Naive thymus-derived CD4-positive, alpha-beta T cell (primary cell): Measurements from ENCODE around the gene CREB5. TPM values are rescaled to one million over a fixed set of nuclear protein-coding genes. Genes with fewer than 3 reads are reported as not detected.
"Not testable (repeated sequence)": the region's sequence is repeated elsewhere in the genome, so short reads cannot be mapped to it uniquely, and the experiment has no call there.

Source experiments
- ATAC-seq: fragments of 150-1000 bp; cut with Tn5 transposase; 2 replicates; pipeline ENCODE4 v1.10.0; 2021; ENCODE audit warnings: mild to moderate bottlenecking, moderate library complexity
- CTCF ChIA-PET: fragments of 350-600 bp; sonication (Branson Sonifier 250); formaldehyde crosslinking; loops from one replicate; lab custom pipeline; 2021; ENCODE audit warnings: antibody characterized with exemption; lab: Charles Lee
- POLR2A ChIA-PET: fragments of 350-600 bp; sonication (Branson Sonifier 250); formaldehyde crosslinking; loops from one replicate; lab custom pipeline; 2021; ENCODE audit warnings: antibody characterized with exemption, inconsistent platforms; lab: Charles Lee
- DNase-seq, 9 donors: peaks; one replicate each; pipeline versions ENCODE4 v3.0.0 to v3.0.0-alpha.2; 2020 to 2022; ENCODE audit warnings: mixed read lengths in 1 of 9
- H3K27ac ChIP-seq: one replicate; pipeline ENCODE4 v1.7.0; 2013; ENCODE audit warnings: mild to moderate bottlenecking, low read depth, low read length, moderate library complexity
- H3K27me3 ChIP-seq, 2 donors: one replicate each; pipeline ENCODE4 v1.7.0; 2013; ENCODE audit warnings: low read length in 2 of 2, mild to moderate bottlenecking in 2 of 2, moderate library complexity in 2 of 2; ENCODE audit not compliant: control insufficient read depth in 2 of 2, insufficient read depth in 2 of 2
- H3K36me3 ChIP-seq, 3 experiments: 1 replicate in 2 of 3; 2 replicates in 1 of 3; pipeline ENCODE4 v1.7.0; 2013; ENCODE audit warnings: low read length in 3 of 3, mild to moderate bottlenecking in 3 of 3, moderate library complexity in 1 of 3; ENCODE audit not compliant: insufficient read depth in 3 of 3, control insufficient read depth in 2 of 3
- H3K4me1 ChIP-seq, 2 donors: one replicate each; pipeline ENCODE4 v1.7.0; 2013; ENCODE audit warnings: low read length in 2 of 2, mild to moderate bottlenecking in 2 of 2, moderate library complexity in 1 of 2; ENCODE audit not compliant: control insufficient read depth in 2 of 2, insufficient read depth in 2 of 2
- H3K4me3 ChIP-seq: 2 replicates; pipeline ENCODE4 v1.7.0; 2013; ENCODE audit warnings: mild to moderate bottlenecking, low read length
- H3K9me3 ChIP-seq, 3 experiments: 1 replicate in 2 of 3; 2 replicates in 1 of 3; pipeline ENCODE4 v1.7.0; 2013; ENCODE audit warnings: low read length in 3 of 3; ENCODE audit not compliant: control insufficient read depth in 2 of 3
- H3K27ac Mint-ChIP-seq, 9 donors: one replicate each; pipeline ENCODE4 v1.8.0; 2020 to 2022; ENCODE audit warnings: mixed read lengths in 9 of 9, mild to moderate bottlenecking in 8 of 9, moderate library complexity in 5 of 9, inconsistent platforms in 2 of 9
- H3K27me3 Mint-ChIP-seq, 5 donors: one replicate each; pipeline ENCODE4 v1.8.0; 2021 to 2022; ENCODE audit warnings: mixed read lengths in 5 of 5, mild to moderate bottlenecking in 1 of 5
- H3K36me3 Mint-ChIP-seq, 5 donors: one replicate each; pipeline ENCODE4 v1.8.0; 2020 to 2022; ENCODE audit warnings: mixed read lengths in 5 of 5, mild to moderate bottlenecking in 3 of 5, inconsistent platforms in 1 of 5
- H3K4me1 Mint-ChIP-seq, 7 donors: one replicate each; pipeline ENCODE4 v1.8.0; 2020 to 2022; ENCODE audit warnings: mixed read lengths in 7 of 7, mild to moderate bottlenecking in 3 of 7, inconsistent platforms in 1 of 7
- H3K4me3 Mint-ChIP-seq, 10 donors: one replicate each; pipeline ENCODE4 v1.8.0; 2020 to 2022; ENCODE audit warnings: mild to moderate bottlenecking in 10 of 10, mixed read lengths in 10 of 10, moderate library complexity in 6 of 10, inconsistent platforms in 2 of 10
- H3K9me3 Mint-ChIP-seq, 11 donors: one replicate each; pipeline ENCODE4 v1.8.0; 2020 to 2022; ENCODE audit warnings: mixed read lengths in 11 of 11, mild to moderate bottlenecking in 4 of 11, inconsistent platforms in 1 of 11, moderate library complexity in 1 of 11
- intact Hi-C, 2 donors: fragments of 100-400 bp; cut with micrococcal nuclease; formaldehyde crosslinking; loops; one replicate each; pipeline ENCODE4 v1.15.1; 2023
- polyA plus RNA-seq, 2 donors: library from polyadenylated mRNA; unstranded; fragments of 300-500 nt; fragmentation: Illumina TruSeq; gene quantifications; one replicate each; pipeline ENCODE4 v1.2.3, GENCODE V29; 2021
- total RNA-seq, 6 experiments: library from RNA in 5 of 6; stranded (reverse) in 5 of 6; gene quantifications; 1 replicate in 5 of 6; 2 replicates in 1 of 6; pipeline ENCODE4 v1.2.3 and lab custom pipeline; 2021 to 2026

Gene CREB5
- total and polyA plus RNA-seq, 7 experiments from 2014 or later, result 0.22 to 18.4 (median 3.6) TPM; not detected in 4

DNA sequence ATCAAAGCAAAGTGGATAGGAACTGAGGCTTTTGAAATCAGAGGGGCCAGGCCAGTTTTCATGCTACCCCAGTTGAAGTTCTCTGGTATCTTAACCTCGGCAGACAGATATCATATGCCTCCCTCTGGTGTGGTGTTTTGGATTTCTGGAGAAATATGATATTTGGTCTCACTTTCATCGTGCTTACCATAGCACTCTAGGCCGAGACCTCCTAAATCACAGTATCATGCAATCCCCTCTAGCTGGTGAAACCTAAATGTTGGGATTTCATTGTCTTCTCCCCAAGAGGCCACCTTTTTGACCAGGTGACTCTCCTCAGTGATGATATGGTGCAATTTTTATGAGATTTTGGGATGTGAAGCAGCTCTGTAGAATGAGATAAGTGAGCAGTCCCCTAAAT is 183.5 kb downstream of the CREB5 start:
- Mint-ChIP-seq H3K27me3 (peaks cover 4 to 9% (median 8%) of the 10 kb centered on the region in 5 donors), H3K27ac (no peak overlapping the region), H3K4me3 (no peak overlapping the region), H3K9me3 (peaks cover 0 to 3% (median 0%) of the 10 kb centered on the region in 11 donors), H3K4me1 (peaks cover 0 to 7% (median 0%) of the 10 kb centered on the region in 7 donors), H3K36me3 (no peaks in the 10 kb centered on the region)
- ChIA-PET CTCF (no interaction called here), POLR2A (interaction anchor here (0.6 kb wide), 1 partner anchor 146 kb away, joined by 3 read pairs; no protein-coding TSS in a partner anchor)
- intact Hi-C loops, result no loop called here
- Histone ChIP-seq H3K27ac (no peak overlapping the region), H3K4me1 (no peaks in the 10 kb centered on the region), H3K9me3 (no peaks in the 10 kb centered on the region), H3K36me3 (no peaks in the 10 kb centered on the region), H3K27me3 (no peaks in the 10 kb centered on the region), H3K4me3 (no peak overlapping the region)
- DNase-seq (no peak), ATAC-seq (no peak)

- H3K4me1 ChIP-seq, result no peaks in the 10 kb centered on the region
- ChIA-PET POLR2A (interaction anchor here (0.6 kb wide), 1 partner anchor 147 kb away, joined by 3 read pairs; no protein-coding TSS in a partner anchor), CTCF (no interaction called here)
- H3K9me3 ChIP-seq, result no peaks in the 10 kb centered on the region
- intact Hi-C loops, result no loop called here
- ATAC-seq (no peak), DNase-seq (no peak)
- H3K36me3 ChIP-seq, result no peaks in the 10 kb centered on the region
- Mint-ChIP-seq H3K27ac (no peak overlapping the region), H3K4me1 (peaks cover 0 to 2% (median 0%) of the 10 kb centered on the region in 7 donors), H3K9me3 (peaks cover 0 to 3% (median 0%) of the 10 kb centered on the region in 11 donors), H3K27me3 (peaks cover 4 to 10% (median 8%) of the 10 kb centered on the region in 5 donors), H3K36me3 (no peaks in the 10 kb centered on the region), H3K4me3 (no peak overlapping the region)
- H3K27me3 ChIP-seq, result no peaks in the 10 kb centered on the region
- H3K27ac ChIP-seq, result no peak overlapping the region
- no peak overlapping the region for H3K4me3 ChIP-seq
These were observed 184.1 kb downstream of the CREB5 start for GRCh38 chr7:28596245-28596935.

DNA sequence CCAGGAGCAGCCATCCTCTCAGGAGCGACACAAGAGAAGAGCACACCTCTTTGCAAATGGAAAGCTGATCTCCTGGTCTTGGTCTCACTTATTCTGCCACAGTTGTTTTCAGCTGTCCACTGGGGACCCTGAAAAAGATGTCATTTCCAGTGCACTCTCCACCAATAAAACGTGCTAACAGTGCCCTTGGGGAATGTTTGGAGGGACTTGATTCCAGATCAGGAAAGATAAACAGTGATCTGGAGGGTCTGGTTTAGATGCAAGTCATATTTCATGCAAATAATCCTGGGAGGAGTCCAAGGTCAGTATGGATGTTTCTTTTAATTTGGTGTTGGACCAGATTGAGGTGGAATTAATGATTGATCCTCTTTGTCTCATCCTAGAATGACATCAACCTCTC is 185.0 kb downstream of the CREB5 start:
- Mint-ChIP-seq H3K4me1 (no peaks in the 10 kb centered on the region), H3K27me3 (peaks cover 4 to 12% (median 8%) of the 10 kb centered on the region in 5 donors), H3K27ac (no peak overlapping the region), H3K9me3 (peaks cover 0 to 3% (median 0%) of the 10 kb centered on the region in 11 donors), H3K36me3 (no peaks in the 10 kb centered on the region), H3K4me3 (no peak overlapping the region)
- H3K27ac ChIP-seq, result no peak overlapping the region
- no peaks in the 10 kb centered on the region for H3K4me1 ChIP-seq
- no peak for DNase-seq
- POLR2A ChIA-PET, result no interaction called here
- CTCF ChIA-PET, result no interaction called here
- H3K9me3 ChIP-seq, result no peaks in the 10 kb centered on the region
- ATAC-seq, result no peak
- no peaks in the 10 kb centered on the region for H3K36me3 ChIP-seq
- intact Hi-C loops, result no loop called here
- no peak overlapping the region for H3K4me3 ChIP-seq
- no peaks in the 10 kb centered on the region for H3K27me3 ChIP-seq

DNA sequence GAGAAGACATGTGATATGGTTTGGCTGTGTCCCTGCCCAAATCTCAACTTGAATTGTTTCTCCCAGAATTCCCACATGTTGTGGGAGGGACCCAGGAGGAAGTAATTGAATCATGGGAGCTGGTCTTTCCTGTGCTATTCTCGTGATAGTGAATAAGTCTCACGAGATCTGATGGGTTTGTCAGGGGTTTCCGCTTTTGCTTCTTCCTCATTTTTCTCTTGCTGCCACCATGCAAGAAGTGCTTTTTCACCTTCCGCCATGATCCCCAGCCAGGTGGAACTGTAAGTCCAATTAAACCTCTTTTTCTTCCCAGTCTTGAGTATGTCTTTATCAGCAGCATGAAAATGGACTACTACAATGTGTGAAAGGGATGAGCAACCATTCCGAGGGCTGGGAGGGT is 185.7 kb downstream of the CREB5 start:
- ATAC-seq, H3K36me3 ChIP-seq, POLR2A ChIA-PET, H3K27ac ChIP-seq, H3K4me1 ChIP-seq, DNase-seq, H3K9me3 Mint-ChIP-seq, H3K9me3 ChIP-seq, H3K27ac Mint-ChIP-seq, H3K4me3 ChIP-seq, H3K4me1 Mint-ChIP-seq, H3K36me3 Mint-ChIP-seq, CTCF ChIA-PET, intact Hi-C loops, H3K4me3 Mint-ChIP-seq, H3K27me3 ChIP-seq: not testable (repeated sequence)
- peaks cover 4 to 12% (median 8%) of the 10 kb centered on the region in 5 donors for H3K27me3 Mint-ChIP-seq

DNA sequence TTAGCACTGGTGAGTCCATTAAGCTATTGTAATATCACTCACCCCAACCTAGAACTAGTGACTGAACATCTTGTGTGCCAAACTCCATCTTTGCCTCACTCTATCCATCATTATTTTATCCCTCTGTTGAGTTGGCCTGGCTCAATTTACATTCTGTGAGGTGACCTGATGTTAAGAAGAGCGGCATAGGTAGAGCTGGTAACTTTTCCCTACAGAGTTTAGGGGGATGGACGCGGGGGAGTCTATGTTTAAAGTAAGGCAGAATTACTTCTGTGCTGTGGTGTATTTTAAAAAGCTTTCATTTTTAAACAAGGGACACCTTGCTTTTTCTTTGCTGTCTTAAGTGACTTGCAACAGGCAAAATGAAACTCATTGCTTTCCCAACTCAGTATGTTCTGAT is 186.3 kb downstream of the CREB5 start:
- intact Hi-C loops, result no loop called here
- H3K4me1 Mint-ChIP-seq, result no peaks in the 10 kb centered on the region
- DNase-seq (no peak), ATAC-seq (no peak)
- no peak overlapping the region for H3K4me3 Mint-ChIP-seq
- no peaks in the 10 kb centered on the region for H3K36me3 Mint-ChIP-seq
- H3K36me3 ChIP-seq, result no peaks in the 10 kb centered on the region
- H3K4me3 ChIP-seq, result no peak overlapping the region
- ChIA-PET CTCF (no interaction called here), POLR2A (no interaction called here)
- peaks cover 0 to 4% (median 3%) of the 10 kb centered on the region in 11 donors for H3K9me3 Mint-ChIP-seq
- H3K27me3 Mint-ChIP-seq, result peaks cover 4 to 12% (median 8%) of the 10 kb centered on the region in 5 donors
- no peak overlapping the region for H3K27ac ChIP-seq
- no peak overlapping the region for H3K27ac Mint-ChIP-seq
- H3K4me1 ChIP-seq, result no peaks in the 10 kb centered on the region
- H3K9me3 ChIP-seq, result no peaks in the 10 kb centered on the region
- no peaks in the 10 kb centered on the region for H3K27me3 ChIP-seq

- Mint-ChIP-seq H3K27ac (no peak overlapping the region), H3K36me3 (no peaks in the 10 kb centered on the region), H3K9me3 (peaks cover 0 to 4% (median 3%) of the 10 kb centered on the region in 11 donors), H3K4me3 (no peak overlapping the region), H3K27me3 (peaks cover 4 to 12% (median 8%) of the 10 kb centered on the region in 5 donors), H3K4me1 (no peaks in the 10 kb centered on the region)
- POLR2A ChIA-PET, result no interaction called here
- CTCF ChIA-PET, result no interaction called here
- H3K9me3 ChIP-seq, result no peaks in the 10 kb centered on the region
- intact Hi-C loops, result no loop called here
- no peaks in the 10 kb centered on the region for H3K4me1 ChIP-seq
- no peaks in the 10 kb centered on the region for H3K36me3 ChIP-seq
- no peaks in the 10 kb centered on the region for H3K27me3 ChIP-seq
- ATAC-seq (no peak), DNase-seq (no peak)
- no peak overlapping the region for H3K4me3 ChIP-seq
- no peak overlapping the region for H3K27ac ChIP-seq
These were observed 187.1 kb downstream of the CREB5 start for GRCh38 chr7:28599411-28599810.

DNA sequence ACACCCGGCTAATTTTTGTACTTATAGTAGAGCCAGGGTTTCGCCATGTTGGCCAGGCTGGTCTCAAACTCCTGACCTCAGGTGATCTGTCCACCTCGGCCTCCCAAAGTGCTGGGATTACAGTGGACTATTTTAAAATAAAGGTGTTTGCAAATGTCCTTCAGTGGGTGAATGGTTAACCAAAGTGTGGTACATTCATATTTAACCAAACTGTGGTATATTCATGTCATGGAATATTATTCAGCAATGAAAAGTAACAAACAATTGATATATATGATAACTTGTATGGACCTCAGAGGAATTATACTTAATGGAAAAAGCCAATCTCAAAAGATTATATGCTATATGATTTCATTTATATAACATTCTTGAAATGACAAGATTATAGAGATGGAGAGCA is 190.0 kb downstream of the CREB5 start:
- ChIA-PET CTCF (no interaction called here), POLR2A (no interaction called here)
- Mint-ChIP-seq H3K36me3 (no peaks in the 10 kb centered on the region), H3K27me3 (peaks cover 8 to 17% (median 13%) of the 10 kb centered on the region in 5 donors), H3K9me3 (peaks cover 0 to 4% (median 3%) of the 10 kb centered on the region in 11 donors), H3K4me3 (no peak overlapping the region), H3K4me1 (no peaks in the 10 kb centered on the region), H3K27ac (no peak overlapping the region)
- Histone ChIP-seq H3K36me3 (no peaks in the 10 kb centered on the region), H3K27me3 (no peaks in the 10 kb centered on the region), H3K4me1 (no peaks in the 10 kb centered on the region), H3K9me3 (no peaks in the 10 kb centered on the region), H3K27ac (no peak overlapping the region), H3K4me3 (no peak overlapping the region)
- ATAC-seq, result no peak
- intact Hi-C loops, result no loop called here
- DNase-seq, result no peak
